NCI-H446 treated with DMSO at 0.1 percent for 48 hours (cell line): ENCODE data around the gene FGGY.

Experiments used
- DNase-seq: peaks from one replicate; lab custom pipeline; 2025; lab: John Stamatoyannopoulos, UW

FGGY gene

GRCh38 chr1:59315529-59316463 lies 18.9 kb downstream of the FGGY start:
- no peak for DNase-seq

GRCh38 chr1:59316497-59317128 lies 19.7 kb downstream of the FGGY start:
- DNase-seq: no peak

GRCh38 chr1:59317343-59317742 lies 20.4 kb downstream of the FGGY start:
- DNase-seq: no peak

- peak; percentile 76 for DNase-seq
These were observed 20.9 kb downstream of the FGGY start for GRCh38 chr1:59317780-59318179.

GRCh38 chr1:59318271-59318860 lies 21.5 kb downstream of the FGGY start:
- no peak for DNase-seq

GRCh38 chr1:59322394-59322793 lies 25.5 kb downstream of the FGGY start:
- no peak for DNase-seq

GRCh38 chr1:59322814-59323213 lies 25.9 kb downstream of the FGGY start:
- no peak for DNase-seq

GRCh38 chr1:59323879-59324278 lies 27.0 kb downstream of the FGGY start:
- no peak for DNase-seq

- no peak for DNase-seq
These were observed 31.5 kb downstream of the FGGY start for GRCh38 chr1:59328353-59328752.

GRCh38 chr1:59329412-59330053 lies 32.6 kb downstream of the FGGY start:
- no peak for DNase-seq

GRCh38 chr1:59331686-59332620 lies 35.1 kb downstream of the FGGY start:
- DNase-seq: no peak

- no peak for DNase-seq
These were observed 36.1 kb downstream of the FGGY start for GRCh38 chr1:59332983-59333382.

- DNase-seq: no peak
These were observed 36.9 kb downstream of the FGGY start for GRCh38 chr1:59333626-59334277.

- no peak for DNase-seq
These were observed 43.8 kb downstream of the FGGY start for GRCh38 chr1:59340411-59341307.

- no peak for DNase-seq
These were observed 46.1 kb downstream of the FGGY start for GRCh38 chr1:59342801-59343575.

- no peak for DNase-seq
These were observed 46.6 kb downstream of the FGGY start for GRCh38 chr1:59343576-59343840.

- no peak for DNase-seq
These were observed 48.3 kb downstream of the FGGY start for GRCh38 chr1:59345221-59345620.

- no peak for DNase-seq
These were observed 49.5 kb downstream of the FGGY start for GRCh38 chr1:59346429-59346828.

GRCh38 chr1:59349101-59349500 lies 52.2 kb downstream of the FGGY start:
- no peak for DNase-seq
